RWPE2 (cell line): Measurements from ENCODE around the gene TBCK.

ENCODE experiments used
- ATAC-seq: fragments of 200-7000 bp; cut with Tn5 transposase; 3 replicates; pipeline ENCODE4 v1.9.1; 2021; ENCODE audit warnings: low read depth
- DNase-seq: peaks from one replicate; pipeline ENCODE4 v3.0.0-alpha.2; 2020; ENCODE audit warnings: low spot score
- H3K27ac ChIP-seq: fragments of 450-650 bp; 2 replicates; pipeline ENCODE4 v1.5.1; 2017; ENCODE audit warnings: mild to moderate bottlenecking; ENCODE audit not compliant: poor library complexity, severe bottlenecking
- H3K27me3 ChIP-seq: fragments of 250-450 bp; sonication (Bioruptor Pico); 2 replicates; pipeline ENCODE4 v1.5.1; 2021; ENCODE audit warnings: mild to moderate bottlenecking, moderate library complexity; ENCODE audit not compliant: insufficient read depth, poor library complexity, severe bottlenecking
- H3K36me3 ChIP-seq: fragments of 250-450 bp; sonication (Bioruptor Pico); 2 replicates; pipeline ENCODE4 v1.5.1; 2020; ENCODE audit warnings: low read depth, mild to moderate bottlenecking, moderate library complexity
- H3K4me1 ChIP-seq: fragments of 250-450 bp; sonication (Bioruptor Pico); 2 replicates; pipeline ENCODE4 v1.5.1; 2021; ENCODE audit warnings: mild to moderate bottlenecking, moderate library complexity; ENCODE audit not compliant: insufficient read depth, poor library complexity, severe bottlenecking
- H3K4me3 ChIP-seq: fragments of 250-450 bp; sonication (Bioruptor Pico); 2 replicates; pipeline ENCODE4 v1.5.1; 2021; ENCODE audit warnings: mild to moderate bottlenecking, moderate library complexity; ENCODE audit not compliant: severe bottlenecking
- H3K9me3 ChIP-seq: fragments of 250-450 bp; sonication (Bioruptor Pico); 2 replicates; pipeline ENCODE4 v1.5.1; 2021; ENCODE audit warnings: mild to moderate bottlenecking, moderate library complexity; ENCODE audit not compliant: severe bottlenecking
- CTCF ChIP-seq: fragments of 450-650 bp; IDR thresholded peaks from one replicate; pipeline ENCODE4 v1.5.1; 2017; ENCODE audit warnings: mild to moderate bottlenecking, moderate library complexity; ENCODE audit not compliant: poor library complexity, severe bottlenecking

Gene TBCK

DNA sequence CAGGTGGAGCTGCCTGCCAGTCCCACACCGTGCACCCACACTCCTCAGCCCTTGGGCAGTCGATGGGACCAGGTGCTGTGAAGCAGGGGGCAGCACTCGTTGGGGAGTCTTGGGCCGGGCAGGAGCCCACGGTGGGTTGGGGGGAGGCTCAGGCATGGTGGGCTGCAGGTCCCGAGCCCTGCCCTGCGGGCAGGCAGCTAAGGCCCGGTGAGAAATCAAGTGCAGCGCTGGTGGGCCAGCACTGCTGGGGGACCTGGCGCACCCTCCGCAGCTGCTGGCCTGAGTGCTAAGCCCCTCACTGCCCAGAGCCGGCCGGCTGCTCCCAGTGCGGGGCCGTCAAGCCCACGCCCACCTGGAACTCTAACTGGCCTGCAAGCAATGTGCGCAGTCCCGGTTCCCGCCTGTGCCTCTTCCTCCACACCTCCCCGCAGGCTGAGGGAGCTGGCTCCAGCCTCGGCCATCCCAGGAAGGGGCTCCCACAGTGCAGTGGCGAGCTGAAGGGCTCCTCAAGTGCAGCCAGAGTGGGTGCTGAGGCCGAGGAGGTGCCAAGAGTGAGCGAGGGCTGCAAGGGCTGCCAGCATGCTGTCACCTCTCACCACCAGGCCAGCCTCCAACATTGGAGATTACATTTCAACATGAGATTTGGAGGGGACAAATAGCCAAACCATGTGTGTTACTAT, 223.5 kb downstream of the TBCK start:
- DNase-seq: no peak

DNA sequence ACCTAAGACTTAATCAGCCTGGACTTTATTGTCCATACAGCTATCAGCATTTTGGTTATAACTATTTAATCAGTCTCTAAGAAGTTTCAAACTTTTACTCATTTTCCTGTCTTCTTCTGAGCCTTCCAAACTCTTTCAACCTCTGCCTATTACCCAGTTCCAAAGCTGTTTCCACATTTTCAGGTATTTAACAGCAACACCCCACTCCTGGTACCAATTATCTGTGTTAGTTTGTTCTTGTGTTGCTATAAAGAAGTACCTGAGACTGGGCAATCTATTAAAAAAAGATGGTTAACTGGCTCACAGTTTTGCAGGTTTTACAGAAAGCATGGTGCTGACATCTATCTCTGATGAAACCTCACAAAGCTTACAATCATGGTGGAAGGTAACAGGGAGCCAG, 225.2 kb downstream of the TBCK start:
- ATAC-seq: no peak
- H3K9me3 ChIP-seq: peaks cover 4% of the 10 kb centered on the region
- TF ChIP-seq CTCF: no peak
- no peaks in the 10 kb centered on the region for H3K4me1 ChIP-seq
- H3K36me3 ChIP-seq: 0 out of 2 replicates have a peak, but pooled peaks cover 3% of the 10 kb centered on the region
- H3K27ac ChIP-seq: no peak overlapping the region
- H3K4me3 ChIP-seq: no peak overlapping the region
- H3K27me3 ChIP-seq: no peaks in the 10 kb centered on the region
- no peak for DNase-seq

More for the DNA sequence above, 223.5 kb downstream of the TBCK start:
- Histone ChIP-seq H3K4me3 (no peak overlapping the region), H3K36me3 (0 out of 2 replicates have a peak, but pooled peaks cover 3% of the 10 kb centered on the region), H3K27ac (no peak overlapping the region), H3K4me1 (no peaks in the 10 kb centered on the region), H3K27me3 (no peaks in the 10 kb centered on the region), H3K9me3 (peaks cover 4% of the 10 kb centered on the region)
- ATAC-seq: no peak
- no peak for TF ChIP-seq CTCF

DNA sequence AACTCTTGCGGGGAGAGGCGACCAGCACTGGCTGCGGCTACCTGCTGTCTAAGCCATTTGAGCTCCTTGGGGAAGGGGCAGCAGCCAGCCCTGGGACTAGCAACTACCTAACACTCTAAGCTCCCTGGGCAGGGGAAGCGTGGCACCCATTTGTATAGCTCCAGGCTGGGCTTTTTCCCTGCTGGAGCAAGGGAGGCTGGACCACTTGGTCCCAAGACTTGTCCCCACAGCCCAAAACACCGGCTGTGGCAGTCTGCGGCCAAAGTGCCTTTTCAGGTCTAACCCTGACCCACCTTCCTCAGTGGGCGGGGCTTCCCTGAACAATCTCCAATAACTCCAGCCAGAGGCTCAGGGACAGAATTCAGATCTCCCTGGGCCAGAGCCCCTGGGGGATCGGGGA, 232.9 kb downstream of the TBCK start:
- Histone ChIP-seq H3K36me3 (no peaks in the 10 kb centered on the region), H3K27me3 (no peaks in the 10 kb centered on the region), H3K4me1 (no peaks in the 10 kb centered on the region), H3K27ac (no peak overlapping the region), H3K9me3 (no peaks in the 10 kb centered on the region), H3K4me3 (no peak overlapping the region)
- TF ChIP-seq CTCF: no peak
- ATAC-seq (no peak), DNase-seq (no peak)

DNA sequence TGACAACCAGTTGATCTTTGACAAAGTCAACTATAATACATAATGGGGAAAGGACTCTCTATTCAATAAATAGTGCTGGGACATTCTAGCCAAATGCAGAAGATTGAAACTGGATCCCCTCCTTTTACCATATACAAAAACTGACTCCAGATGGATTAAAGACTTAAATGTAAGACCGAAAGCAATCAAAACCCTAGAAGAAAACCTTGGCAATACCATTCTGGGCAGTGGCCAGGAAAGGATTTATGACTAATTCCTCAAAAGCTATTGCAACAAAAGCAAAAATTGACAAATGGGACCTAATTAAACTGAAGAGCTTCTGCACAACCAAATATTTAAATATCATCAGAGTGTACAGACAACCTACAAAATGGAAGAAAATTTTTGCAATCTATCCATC, 235.6 kb downstream of the TBCK start:
- no peak overlapping the region for H3K4me3 ChIP-seq
- no peaks in the 10 kb centered on the region for H3K36me3 ChIP-seq
- H3K9me3 ChIP-seq: no peaks in the 10 kb centered on the region
- H3K27ac ChIP-seq: no peak overlapping the region
- no peak for TF ChIP-seq CTCF
- ATAC-seq (no peak), DNase-seq (no peak)
- H3K27me3 ChIP-seq: no peaks in the 10 kb centered on the region
- no peaks in the 10 kb centered on the region for H3K4me1 ChIP-seq

- ATAC-seq: no peak
- no peak for TF ChIP-seq CTCF
- no peaks in the 10 kb centered on the region for H3K9me3 ChIP-seq
Measured at GRCh38 chr4:106079616-106080015, 236.4 kb downstream of the TBCK start.

More at GRCh38 chr4:106079616-106080015, 236.4 kb downstream of the TBCK start:
- H3K27me3 ChIP-seq: no peaks in the 10 kb centered on the region
- DNase-seq: no peak
- no peak overlapping the region for H3K27ac ChIP-seq
- H3K4me3 ChIP-seq: no peak overlapping the region
- H3K36me3 ChIP-seq: no peaks in the 10 kb centered on the region; the same call in 1 of the 2 replicates
- H3K4me1 ChIP-seq: no peaks in the 10 kb centered on the region
